MM.1S (cell line): ENCODE measurements around the gene HSPB2.

ENCODE experiments used
- DNase-seq: peaks from one replicate; pipeline ENCODE4 v3.0.0-alpha.2; 2015
- H2AFZ ChIP-seq: fragments of 300-600 bp; sonication (generic); 2 replicates; pipeline ENCODE4 v1.6.0; 2016; ENCODE audit warnings: antibody characterized with exemption, low read length
- H3F3A ChIP-seq: fragments of 300-600 bp; sonication (generic); 2 replicates; pipeline ENCODE4 v1.6.1; 2016; ENCODE audit warnings: mild to moderate bottlenecking, antibody characterized with exemption, low read length, moderate library complexity, mixed read lengths; ENCODE audit not compliant: insufficient read depth
- H3K27ac ChIP-seq: fragments of 300-600 bp; sonication (generic); 2 replicates; pipeline ENCODE4 v1.5.1; 2016; ENCODE audit warnings: mild to moderate bottlenecking, low read length
- H3K27me3 ChIP-seq: fragments of 300-600 bp; sonication (generic); replicated peaks from 2 replicates; pipeline ENCODE4 v1.6.0; 2016; ENCODE audit warnings: low read length; ENCODE audit not compliant: insufficient read depth
- H3K36me3 ChIP-seq: fragments of 300-600 bp; sonication (generic); replicated peaks from 2 replicates; pipeline ENCODE4 v1.6.1; 2016; ENCODE audit warnings: mild to moderate bottlenecking, low read length, mixed read lengths; ENCODE audit not compliant: insufficient read depth
- H3K4me1 ChIP-seq: fragments of 300-600 bp; sonication (generic); 2 replicates; pipeline ENCODE4 v1.6.1; 2016; ENCODE audit warnings: low read length, mixed read lengths
- H3K4me2 ChIP-seq: fragments of 300-600 bp; sonication (generic); 2 replicates; pipeline ENCODE4 v1.6.0; 2016; ENCODE audit warnings: low read depth, low read length
- H3K4me3 ChIP-seq: fragments of 300-600 bp; sonication (generic); 2 replicates; pipeline ENCODE4 v1.5.1; 2016; ENCODE audit warnings: low read length, mixed read lengths
- H3K79me2 ChIP-seq: fragments of 300-600 bp; sonication (generic); 2 replicates; pipeline ENCODE4 v1.6.1; 2016; ENCODE audit warnings: mixed run types, low read length, mixed read lengths
- H3K9ac ChIP-seq: fragments of 300-600 bp; sonication (generic); 2 replicates; pipeline ENCODE4 v1.6.1; 2016; ENCODE audit warnings: low read length, mixed read lengths
- H3K9me2 ChIP-seq: fragments of 300-600 bp; sonication (generic); replicated peaks from 2 replicates; pipeline ENCODE4 v1.6.1; 2016; ENCODE audit warnings: mild to moderate bottlenecking, low read length, mixed read lengths; ENCODE audit not compliant: insufficient read depth
- H3K9me3 ChIP-seq: fragments of 300-600 bp; sonication (generic); replicated peaks from 2 replicates; pipeline ENCODE4 v1.6.1; 2016; ENCODE audit warnings: mild to moderate bottlenecking, low read length, mixed read lengths; ENCODE audit not compliant: insufficient read depth
- H4K20me1 ChIP-seq: fragments of 300-600 bp; sonication (generic); 2 replicates; pipeline ENCODE4 v1.6.1; 2016; ENCODE audit warnings: mild to moderate bottlenecking, low read length, moderate library complexity, mixed read lengths; ENCODE audit not compliant: insufficient read depth
- CTCF ChIP-seq: fragments of 300-600 bp; sonication (generic); IDR thresholded peaks from 2 replicates; pipeline ENCODE4 v1.5.1; 2016; ENCODE audit warnings: antibody characterized with exemption, low read length, mixed read lengths
- EZH2 ChIP-seq: fragments of 300-600 bp; sonication (generic); optimal IDR thresholded peaks from 2 replicates; pipeline ENCODE3; 2017; ENCODE audit warnings: low read depth, mild to moderate bottlenecking, antibody characterized with exemption, low read length, mixed read lengths
- EZH2phosphoT487 ChIP-seq: fragments of 300-600 bp; sonication (generic); IDR thresholded peaks from 2 replicates; pipeline ENCODE4 v1.6.1; 2018; ENCODE audit warnings: antibody characterized with exemption, low read length

HSPB2 gene

DNA sequence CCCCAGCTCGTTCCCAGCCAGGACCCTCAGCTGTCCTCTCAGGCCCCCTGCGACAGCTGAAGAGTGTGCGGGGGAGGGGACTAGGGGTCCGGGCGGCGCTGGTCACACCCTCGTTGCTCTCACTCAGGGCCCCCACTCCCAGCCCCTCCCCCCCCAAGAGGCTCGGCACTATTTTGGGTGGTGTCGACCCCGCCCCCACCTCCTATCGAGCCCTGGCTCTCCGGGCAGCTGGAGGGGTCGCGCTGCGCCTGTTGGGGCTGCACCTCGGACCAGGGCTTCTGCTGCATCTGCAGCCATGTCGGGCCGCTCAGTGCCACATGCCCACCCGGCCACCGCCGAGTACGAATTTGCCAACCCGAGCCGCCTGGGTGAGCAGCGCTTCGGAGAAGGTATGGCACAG is at the start of gene HSPB2:
HSPB2 (plus strand) TSS at position 200 of the 400 bp plus-strand sequence; CDS start at position 296, 96 bp downstream.
- Histone ChIP-seq H3K9me3 (no peaks in the 10 kb centered on the region), H3K4me2 (no peak within 1 kb of the TSS), H3K79me2 (no peaks in the 10 kb centered on the region), H3K9ac (no peak within 1 kb of the TSS), H3K4me3 (no peak within 1 kb of the TSS), H3K9me2 (no peaks in the 10 kb centered on the region), H4K20me1 (no peaks in the 10 kb centered on the region), H3K36me3 (no peaks in the 10 kb centered on the region), H3K27ac (no peak within 1 kb of the TSS), H3F3A (no peaks in the 10 kb centered on the region), H2AFZ (no peak within 1 kb of the TSS), H3K27me3 (no peaks in the 10 kb centered on the region; the same call in 1 of the 2 replicates), H3K4me1 (no peaks in the 10 kb centered on the region)
- no peak for DNase-seq
- TF ChIP-seq EZH2 (no peak), EZH2phosphoT487 (no peak), CTCF (no peak)

- Histone ChIP-seq H3F3A (0 out of 2 replicates have a peak, but pooled peaks cover 6% of the 10 kb centered on the region), H2AFZ (no peak overlapping the region), H3K27me3 (no peaks in the 10 kb centered on the region), H4K20me1 (no peaks in the 10 kb centered on the region), H3K79me2 (peaks cover 11% of the 10 kb centered on the region), H3K9me3 (no peaks in the 10 kb centered on the region), H3K27ac (no peak overlapping the region), H3K9ac (peak overlapping the region; percentile 77; the same call in 1 of the 2 replicates), H3K4me2 (peak overlapping the region; percentile 81), H3K4me1 (peaks cover 10% of the 10 kb centered on the region; the same call in 1 of the 2 replicates), H3K4me3 (peak overlapping the region; percentile 83; the same call in 1 of the 2 replicates), H3K9me2 (no peaks in the 10 kb centered on the region), H3K36me3 (no peaks in the 10 kb centered on the region)
- no peak for DNase-seq
- TF ChIP-seq EZH2 (no peak), EZH2phosphoT487 (no peak), CTCF (no peak)
Measured at GRCh38 chr11:111870113-111870512, 42.4 kb upstream of the HSPB2 start.

DNA sequence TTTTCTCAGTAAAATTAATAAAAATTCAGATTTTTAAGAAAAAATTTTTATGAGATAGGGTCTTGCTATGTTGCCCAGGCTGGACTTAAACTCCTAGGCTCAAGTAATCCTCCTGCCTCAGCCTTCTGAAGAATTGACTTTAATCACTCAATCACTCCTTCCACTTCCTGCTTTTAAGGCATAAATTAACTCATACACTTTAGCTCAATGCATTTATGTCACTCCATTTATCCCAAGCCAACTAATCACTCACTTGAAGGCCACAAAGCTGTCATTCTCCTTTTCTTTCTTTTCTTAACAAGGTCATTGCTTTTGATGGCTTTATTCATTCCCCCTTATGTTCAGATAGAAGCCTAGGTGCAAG is 42.0 kb upstream of the HSPB2 start:
- H3K27ac ChIP-seq, result peak overlapping the region; percentile 43; the same call in 1 of the 2 replicates
- peak overlapping the region; percentile 81 for H3K4me2 ChIP-seq
- no peaks in the 10 kb centered on the region for H3K9me2 ChIP-seq
- H4K20me1 ChIP-seq, result no peaks in the 10 kb centered on the region
- no peaks in the 10 kb centered on the region for H3K36me3 ChIP-seq
- no peak for TF ChIP-seq EZH2
- TF ChIP-seq EZH2phosphoT487, result no peak
- TF ChIP-seq CTCF, result no peak
- peak overlapping the region; percentile 77 for H3K9ac ChIP-seq
- peaks cover 11% of the 10 kb centered on the region for H3K79me2 ChIP-seq
- 0 out of 2 replicates have a peak, but pooled peaks cover 6% of the 10 kb centered on the region for H3F3A ChIP-seq
- no peaks in the 10 kb centered on the region for H3K27me3 ChIP-seq
- no peak for DNase-seq
- peak overlapping the region; percentile 83 for H3K4me3 ChIP-seq
- H3K4me1 ChIP-seq, result peaks cover 10% of the 10 kb centered on the region; the same call in 1 of the 2 replicates
- peak overlapping the region; percentile 92 for H2AFZ ChIP-seq
- no peaks in the 10 kb centered on the region for H3K9me3 ChIP-seq
